ENCODE measurements around the gene WDFY3. TPM values are rescaled to one million over a fixed set of nuclear protein-coding genes. Genes with fewer than 3 reads are reported as not detected.

WDFY3 gene, protein sequence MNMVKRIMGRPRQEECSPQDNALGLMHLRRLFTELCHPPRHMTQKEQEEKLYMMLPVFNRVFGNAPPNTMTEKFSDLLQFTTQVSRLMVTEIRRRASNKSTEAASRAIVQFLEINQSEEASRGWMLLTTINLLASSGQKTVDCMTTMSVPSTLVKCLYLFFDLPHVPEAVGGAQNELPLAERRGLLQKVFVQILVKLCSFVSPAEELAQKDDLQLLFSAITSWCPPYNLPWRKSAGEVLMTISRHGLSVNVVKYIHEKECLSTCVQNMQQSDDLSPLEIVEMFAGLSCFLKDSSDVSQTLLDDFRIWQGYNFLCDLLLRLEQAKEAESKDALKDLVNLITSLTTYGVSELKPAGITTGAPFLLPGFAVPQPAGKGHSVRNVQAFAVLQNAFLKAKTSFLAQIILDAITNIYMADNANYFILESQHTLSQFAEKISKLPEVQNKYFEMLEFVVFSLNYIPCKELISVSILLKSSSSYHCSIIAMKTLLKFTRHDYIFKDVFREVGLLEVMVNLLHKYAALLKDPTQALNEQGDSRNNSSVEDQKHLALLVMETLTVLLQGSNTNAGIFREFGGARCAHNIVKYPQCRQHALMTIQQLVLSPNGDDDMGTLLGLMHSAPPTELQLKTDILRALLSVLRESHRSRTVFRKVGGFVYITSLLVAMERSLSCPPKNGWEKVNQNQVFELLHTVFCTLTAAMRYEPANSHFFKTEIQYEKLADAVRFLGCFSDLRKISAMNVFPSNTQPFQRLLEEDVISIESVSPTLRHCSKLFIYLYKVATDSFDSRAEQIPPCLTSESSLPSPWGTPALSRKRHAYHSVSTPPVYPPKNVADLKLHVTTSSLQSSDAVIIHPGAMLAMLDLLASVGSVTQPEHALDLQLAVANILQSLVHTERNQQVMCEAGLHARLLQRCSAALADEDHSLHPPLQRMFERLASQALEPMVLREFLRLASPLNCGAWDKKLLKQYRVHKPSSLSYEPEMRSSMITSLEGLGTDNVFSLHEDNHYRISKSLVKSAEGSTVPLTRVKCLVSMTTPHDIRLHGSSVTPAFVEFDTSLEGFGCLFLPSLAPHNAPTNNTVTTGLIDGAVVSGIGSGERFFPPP (N-terminal part only)
- polyA plus RNA-seq (2012; ENCODE audit: insufficient read depth, insufficient read length), result 3.1 TPM

DNA sequence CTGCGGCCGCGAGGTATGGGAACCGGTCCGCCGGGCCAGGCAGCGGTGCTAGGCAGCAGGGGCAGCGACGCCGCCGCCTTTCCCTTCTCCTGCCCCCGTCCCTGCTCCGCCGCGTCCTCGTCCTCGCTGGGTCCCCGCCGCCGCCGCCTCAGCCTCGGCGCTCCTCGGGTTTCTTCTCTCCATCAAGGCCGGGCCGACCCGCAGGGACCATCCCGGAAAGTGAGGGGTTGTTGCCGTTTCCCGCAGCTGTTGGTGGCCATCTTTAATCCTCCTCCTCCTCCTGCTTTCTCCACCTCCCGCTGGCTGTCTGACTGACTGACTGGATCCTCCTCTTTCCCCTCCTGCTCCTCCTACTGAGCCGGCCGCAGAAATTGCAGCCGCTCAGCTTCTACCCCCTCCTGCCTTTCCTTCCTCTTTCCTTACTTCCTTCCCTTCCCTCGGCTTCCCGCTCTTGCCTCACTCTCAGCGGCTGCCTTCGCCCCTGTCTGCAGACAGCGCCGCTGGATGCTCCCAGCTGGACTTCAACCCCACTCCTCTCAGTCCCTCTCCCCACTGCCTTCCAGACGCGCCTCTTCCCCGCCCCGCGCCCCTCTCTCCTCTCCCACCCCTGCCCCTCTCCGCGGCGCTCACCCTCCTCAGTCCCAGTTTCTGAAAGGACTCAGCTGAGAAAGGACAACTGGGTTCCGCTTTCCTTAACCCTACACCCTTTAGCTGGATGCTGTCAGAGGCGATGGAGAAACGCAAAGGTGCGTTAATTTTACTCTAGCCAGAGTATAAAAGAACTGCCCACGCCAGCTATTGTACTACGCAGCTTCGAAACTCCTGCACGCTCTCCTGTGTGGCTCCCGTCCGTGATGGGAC, at the start of gene WDFY3:
TSS of gene WDFY3 (minus strand) at position 309 of the 861 bp plus-strand sequence. CDS start 106,099 bp downstream, outside the sequence.
- DNase-seq (ENCODE audit: low read depth, low spot score), result peak; percentile 62
- H3K4me3 ChIP-seq (ENCODE audit: low read length), result peak within 1 kb of the TSS; percentile 66

DNA sequence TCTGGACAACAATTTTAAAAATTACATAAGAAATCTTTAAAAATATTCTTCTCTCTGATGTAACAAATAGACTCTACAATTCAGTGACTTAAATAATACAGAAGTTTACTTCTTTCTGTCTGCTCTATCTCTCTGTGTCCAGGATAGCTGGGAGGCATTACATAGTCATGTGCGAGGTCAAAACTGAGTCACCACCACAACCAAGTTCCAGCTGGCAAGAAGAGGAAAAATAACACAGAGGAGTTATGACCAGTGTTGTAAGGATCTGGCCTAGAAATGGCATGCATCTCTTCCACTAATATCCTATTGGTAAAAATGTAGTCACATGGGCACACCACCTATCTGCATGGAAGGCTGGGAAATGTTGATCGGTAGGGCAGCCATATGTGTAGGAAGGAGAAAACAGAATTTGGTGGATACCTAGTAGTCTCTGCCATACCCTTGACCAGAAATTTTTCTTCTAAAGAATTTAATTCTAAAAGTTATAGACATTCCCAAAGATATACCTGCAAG, 39.4 kb upstream of the WDFY3 start:
- no peak overlapping the region for H3K4me3 ChIP-seq (ENCODE audit: low read length)
- no peak for DNase-seq (ENCODE audit: low read depth, low spot score)

DNA sequence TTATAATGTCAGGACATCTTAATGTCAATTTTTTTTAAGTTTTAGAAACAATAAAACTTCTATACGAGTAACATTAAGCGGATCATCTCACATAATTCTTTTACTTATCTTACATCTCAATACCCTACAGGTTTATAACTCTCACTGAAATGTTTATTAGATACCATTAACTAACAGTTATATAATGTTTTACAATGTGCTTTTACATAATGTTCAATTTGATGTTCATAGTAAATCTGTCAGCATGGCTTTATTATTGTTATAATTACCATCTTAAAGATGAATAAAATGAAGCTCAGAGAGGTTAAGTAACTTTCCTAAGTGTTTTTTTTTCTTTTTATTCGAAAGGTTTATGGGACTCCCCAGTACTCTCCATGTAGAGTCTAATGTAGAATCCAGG, 33.9 kb upstream of the WDFY3 start:
- DNase-seq (ENCODE audit: low read depth, low spot score), result no peak
- no peak overlapping the region for H3K4me3 ChIP-seq (ENCODE audit: low read length)

DNA sequence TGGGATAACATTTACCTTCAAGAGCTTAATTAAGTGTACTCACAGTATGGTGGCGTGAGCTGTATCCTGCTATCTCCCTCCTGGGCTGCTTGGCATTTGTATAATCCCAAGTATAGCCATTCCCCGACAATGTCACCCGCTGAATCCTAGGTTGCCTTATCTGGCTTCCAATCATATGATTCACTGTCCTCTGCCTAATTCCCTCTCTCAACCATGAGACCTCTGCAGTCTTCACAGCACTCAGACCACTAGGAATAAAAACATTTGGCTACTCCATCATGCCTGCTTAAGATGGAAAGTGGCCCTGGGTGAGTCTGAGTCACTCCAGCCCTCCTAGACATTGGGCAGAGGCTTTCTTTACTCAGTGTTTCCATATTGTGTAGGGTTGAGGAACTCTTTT, 28.9 kb upstream of the WDFY3 start:
- no peak overlapping the region for H3K4me3 ChIP-seq (ENCODE audit: low read length)
- no peak for DNase-seq (ENCODE audit: low read depth, low spot score)

DNA sequence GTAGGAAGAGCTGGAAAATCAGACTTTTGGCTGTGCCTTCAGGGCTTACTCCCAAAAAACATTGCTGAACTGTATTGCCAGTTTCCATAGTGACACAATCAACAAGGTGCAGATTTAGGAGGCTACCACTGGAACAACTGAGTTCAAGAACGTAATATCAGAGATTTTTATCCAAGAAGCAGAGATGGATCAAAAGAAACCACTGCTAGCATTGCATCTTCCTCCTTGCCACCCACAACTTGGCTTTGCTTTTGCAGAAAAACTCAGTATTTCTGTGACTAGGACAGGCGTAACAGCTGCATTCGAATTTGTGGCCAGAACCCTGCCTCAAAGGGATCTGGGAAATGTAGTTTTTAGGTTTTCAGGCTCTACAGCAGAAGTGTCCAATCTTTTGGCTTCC, 27.8 kb upstream of the WDFY3 start:
- no peak for DNase-seq (ENCODE audit: low read depth, low spot score)

DNA sequence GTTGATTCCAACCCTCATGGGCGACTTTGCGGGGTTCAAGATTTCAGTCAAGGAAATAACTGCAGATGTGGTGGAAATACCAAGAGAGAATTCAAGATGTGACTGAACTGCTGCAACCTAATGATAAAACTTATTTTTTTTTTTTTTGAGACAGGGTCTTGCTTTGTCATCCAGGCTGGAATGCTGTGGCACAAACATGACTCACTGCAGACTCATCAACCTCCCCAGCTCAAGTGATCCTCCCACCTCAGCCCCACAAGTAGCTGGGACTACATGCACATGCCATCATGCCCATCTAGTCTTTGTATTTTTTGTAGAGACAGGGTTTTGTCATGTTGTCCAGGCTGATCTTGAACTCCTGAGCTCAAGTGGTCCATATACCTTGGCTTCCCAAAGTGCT, 19.5 kb upstream of the WDFY3 start:
- H3K4me3 ChIP-seq (ENCODE audit: low read length), result no peak overlapping the region
- DNase-seq (ENCODE audit: low read depth, low spot score), result no peak

More for the DNA sequence above, 27.8 kb upstream of the WDFY3 start:
- no peak overlapping the region for H3K4me3 ChIP-seq (ENCODE audit: low read length)

DNA sequence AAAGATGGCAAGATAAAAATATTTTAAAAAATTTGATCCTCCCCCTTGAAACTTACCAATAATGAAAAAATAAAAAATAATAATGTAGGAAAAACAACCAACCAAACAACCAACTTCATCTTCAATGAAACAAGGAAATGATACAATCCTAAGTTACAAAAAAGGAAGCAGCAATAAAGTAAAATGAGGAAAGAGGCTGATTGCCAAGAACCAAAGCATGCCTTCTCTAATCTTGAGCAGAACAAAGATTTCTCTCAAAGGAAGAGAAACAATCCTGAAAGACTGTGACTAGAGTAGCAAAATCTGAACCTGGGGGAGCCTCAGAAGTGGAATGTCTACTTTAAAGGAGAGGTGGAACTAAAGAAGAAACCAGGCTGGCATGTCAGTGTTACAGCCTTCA, 10.9 kb upstream of the WDFY3 start:
- H3K4me3 ChIP-seq (ENCODE audit: low read length), result no peak overlapping the region
- no peak for DNase-seq (ENCODE audit: low read depth, low spot score)

DNA sequence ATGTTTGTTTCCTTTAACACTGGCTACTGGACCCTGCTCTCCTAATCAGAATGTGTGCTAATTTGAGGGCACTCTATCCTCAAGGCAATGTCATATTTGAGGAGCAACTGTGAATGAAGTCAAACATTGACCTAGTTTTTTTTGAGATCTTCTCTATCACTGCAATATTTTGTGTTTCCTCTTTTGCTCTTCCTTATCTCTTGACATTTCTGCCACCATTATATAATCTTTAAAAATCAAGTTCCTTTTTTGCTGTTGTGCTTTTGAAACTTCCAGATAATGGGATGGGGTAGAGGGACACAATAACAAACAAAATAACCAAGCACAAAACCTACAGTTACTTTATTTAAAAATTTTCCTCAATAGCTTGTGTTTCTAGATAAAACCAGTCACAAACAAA, 7.4 kb upstream of the WDFY3 start:
- DNase-seq (ENCODE audit: low read depth, low spot score), result no peak
- no peak overlapping the region for H3K4me3 ChIP-seq (ENCODE audit: low read length)

DNA sequence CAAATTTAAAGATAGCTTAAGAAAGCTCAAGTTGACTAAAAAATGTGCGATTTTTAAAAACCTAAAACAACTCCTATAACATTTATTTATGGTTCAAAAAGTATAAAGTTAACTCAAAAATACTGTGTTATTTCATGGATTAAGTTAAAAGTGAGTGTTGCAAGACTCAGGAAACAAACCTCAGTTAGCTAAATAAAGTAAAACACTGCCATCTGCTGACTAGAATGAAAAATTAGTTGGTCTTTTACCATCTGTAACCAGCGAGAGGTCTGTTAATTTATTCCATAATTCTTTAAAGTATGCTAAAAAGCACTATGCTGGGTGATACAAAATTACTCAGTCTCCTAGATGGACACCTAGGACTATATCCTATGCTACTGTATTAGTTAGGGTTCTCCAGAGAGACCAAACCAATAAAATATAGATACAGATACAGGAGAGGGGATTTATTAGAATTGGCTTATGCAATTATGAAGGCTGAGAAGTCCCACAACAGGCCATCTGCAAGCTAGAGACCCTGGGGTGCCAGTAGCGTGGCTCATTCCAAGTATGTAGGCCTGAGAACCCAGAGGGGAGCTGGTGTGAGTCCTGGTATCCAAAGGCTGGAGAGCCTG, 4.9 kb upstream of the WDFY3 start:
- DNase-seq (ENCODE audit: low read depth, low spot score), result peak; percentile 37
- H3K4me3 ChIP-seq (ENCODE audit: low read length), result no peak overlapping the region

DNA sequence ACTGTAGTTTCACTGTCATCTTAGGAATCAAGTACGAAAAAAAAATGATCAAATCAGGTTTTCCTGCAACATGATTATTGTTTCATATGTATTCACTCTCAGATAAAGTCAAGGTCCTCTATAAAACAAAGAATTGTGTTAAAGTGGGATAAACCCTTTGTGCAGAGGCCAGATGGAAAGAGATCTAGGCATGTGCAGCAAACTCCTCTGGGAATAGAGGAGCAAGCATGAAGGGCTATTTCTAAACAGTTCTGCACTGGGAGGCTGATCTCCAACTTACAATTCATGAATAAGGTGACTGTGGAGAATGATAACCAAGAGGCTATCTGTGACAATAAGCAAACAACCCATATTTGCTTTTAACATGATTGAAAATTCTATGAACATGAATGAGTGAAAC, 2.4 kb upstream of the WDFY3 start:
- DNase-seq (ENCODE audit: low read depth, low spot score), result no peak

DNA sequence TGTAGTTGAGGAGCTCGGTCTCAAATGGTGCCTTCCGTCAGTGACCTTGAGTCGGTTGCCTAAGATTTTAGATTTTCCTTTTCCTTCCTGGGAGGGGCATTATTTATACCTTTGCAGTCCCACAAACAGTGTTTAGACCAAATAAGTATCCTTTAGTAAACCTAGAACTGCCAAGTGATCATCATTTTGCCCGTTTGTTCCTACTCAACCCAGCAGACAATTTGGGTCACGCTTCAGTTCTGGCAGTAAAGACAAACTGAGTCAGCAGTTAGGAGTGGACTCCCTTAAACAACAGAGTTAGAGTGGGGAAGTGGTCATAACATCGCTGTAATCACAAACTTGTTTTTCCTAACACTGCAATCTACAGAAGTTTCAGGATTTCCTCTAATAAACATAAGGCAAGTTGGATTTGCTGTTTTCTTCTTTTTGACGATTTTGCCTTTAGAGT, 777 bp upstream of the WDFY3 start:
- no peak for DNase-seq (ENCODE audit: low read depth, low spot score)
- peak overlapping the region; percentile 66 for H3K4me3 ChIP-seq (ENCODE audit: low read length)

More for the DNA sequence above, 2.4 kb upstream of the WDFY3 start:
- no peak overlapping the region for H3K4me3 ChIP-seq (ENCODE audit: low read length)

DNA sequence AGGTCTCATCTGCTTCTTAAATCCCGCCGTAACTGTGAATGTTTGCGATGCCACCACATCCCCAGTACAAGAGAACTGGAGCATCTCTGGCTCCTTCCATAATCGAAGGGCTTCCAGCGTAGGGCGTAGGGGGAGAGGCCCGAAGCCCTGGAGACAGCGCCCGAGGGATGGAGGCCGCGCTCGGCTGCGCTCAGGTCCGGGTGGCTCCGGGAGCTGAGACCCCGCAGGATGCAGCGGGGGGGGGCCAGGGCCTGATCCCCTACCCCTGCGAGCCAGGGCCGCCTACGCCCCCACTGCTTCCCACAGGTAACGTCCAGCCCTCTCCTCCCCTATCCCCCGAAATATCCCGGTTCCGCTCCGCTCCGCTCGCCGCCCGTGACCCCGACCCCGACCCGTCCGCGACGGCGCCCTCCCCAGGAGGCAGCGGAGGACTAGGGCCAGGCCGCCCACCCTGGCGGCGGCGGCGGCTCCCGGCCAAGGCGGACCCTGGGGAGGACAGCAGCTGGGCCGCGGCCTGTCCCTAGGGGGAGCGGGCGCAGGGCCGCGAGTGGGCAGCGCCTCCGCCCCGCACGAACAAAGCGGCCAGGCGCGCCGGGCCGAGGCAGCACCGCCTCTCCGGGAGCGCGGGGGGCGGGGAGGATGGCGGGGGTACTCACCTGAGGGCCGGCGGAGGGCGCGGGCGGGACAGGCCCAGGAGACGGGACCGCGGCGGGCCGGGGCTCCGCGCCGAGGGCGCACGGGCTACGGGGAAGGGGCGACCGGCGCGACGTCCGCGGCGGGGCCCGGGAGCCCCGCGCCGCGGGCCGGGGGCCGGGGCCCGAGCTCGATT, 723 bp downstream of the WDFY3 start:
- peak overlapping the region; percentile 66 for H3K4me3 ChIP-seq (ENCODE audit: low read length)
- no peak for DNase-seq (ENCODE audit: low read depth, low spot score)

DNA sequence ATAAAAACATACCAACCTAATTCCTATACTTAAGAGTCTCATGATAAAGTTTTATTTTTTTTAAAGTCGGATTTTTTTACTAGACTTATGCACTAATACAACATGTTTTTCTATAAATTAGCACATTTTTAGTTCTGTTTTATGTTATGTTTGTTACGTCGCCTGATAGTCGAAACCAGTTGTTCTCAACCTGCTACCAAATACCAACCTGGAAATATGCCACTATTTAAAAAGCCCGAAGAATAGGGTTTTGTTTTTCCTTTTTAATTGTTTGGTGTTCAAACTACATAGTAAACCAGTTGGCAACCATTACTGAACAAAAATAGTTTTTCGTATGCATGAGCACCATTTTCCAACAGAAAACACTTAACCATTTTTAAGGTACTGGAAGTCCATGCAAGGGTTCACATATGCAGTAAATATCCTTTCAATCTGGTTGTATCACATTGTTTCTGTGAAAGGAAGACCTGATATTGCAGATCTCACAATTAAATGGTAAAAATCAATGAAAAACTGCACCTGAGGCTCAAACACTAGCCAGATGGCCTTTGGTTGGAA, 1.4 kb downstream of the WDFY3 start:
- DNase-seq (ENCODE audit: low read depth, low spot score), result no peak
- peak overlapping the region; percentile 66 for H3K4me3 ChIP-seq (ENCODE audit: low read length)

DNA sequence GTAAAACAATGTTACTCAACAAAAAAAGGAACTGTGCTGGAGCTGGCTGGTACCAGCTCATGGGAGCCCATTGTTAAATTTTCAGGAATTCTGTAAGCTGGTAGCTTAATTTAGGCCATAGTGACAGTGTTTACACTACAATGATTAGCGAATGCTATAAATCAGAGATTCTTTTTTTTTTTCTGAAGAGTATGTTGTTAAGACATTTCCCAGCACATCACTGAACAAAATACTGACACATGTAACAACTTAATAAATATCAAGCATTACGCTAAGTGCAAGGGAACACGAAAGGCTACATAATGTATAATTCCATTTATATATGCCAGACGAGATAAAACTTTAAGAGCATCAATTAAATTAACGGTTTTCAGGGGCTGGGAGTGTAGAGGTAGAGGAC, 4.4 kb downstream of the WDFY3 start:
- DNase-seq (ENCODE audit: low read depth, low spot score), result no peak
- no peak overlapping the region for H3K4me3 ChIP-seq (ENCODE audit: low read length)

DNA sequence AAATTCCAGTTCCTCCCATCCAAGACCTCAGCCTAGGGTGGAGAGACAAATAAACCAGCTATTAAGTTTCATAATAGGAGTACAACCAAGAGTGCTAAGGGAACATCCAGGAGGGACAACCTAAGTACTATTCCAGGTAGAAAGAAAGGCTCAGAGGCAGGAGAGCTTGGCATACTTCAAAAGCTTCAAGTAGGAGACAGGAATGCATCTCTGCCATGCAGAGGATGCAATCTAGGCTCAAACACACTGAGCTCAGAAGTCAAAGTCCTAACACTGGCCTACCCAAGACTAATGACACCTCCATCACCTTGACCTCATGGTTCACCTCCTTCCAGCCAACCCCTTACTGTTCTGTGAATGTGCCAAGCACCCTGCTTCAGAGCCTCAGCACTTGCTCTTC, 8.1 kb downstream of the WDFY3 start:
- no peak overlapping the region for H3K4me3 ChIP-seq (ENCODE audit: low read length)
- no peak for DNase-seq (ENCODE audit: low read depth, low spot score)

DNA sequence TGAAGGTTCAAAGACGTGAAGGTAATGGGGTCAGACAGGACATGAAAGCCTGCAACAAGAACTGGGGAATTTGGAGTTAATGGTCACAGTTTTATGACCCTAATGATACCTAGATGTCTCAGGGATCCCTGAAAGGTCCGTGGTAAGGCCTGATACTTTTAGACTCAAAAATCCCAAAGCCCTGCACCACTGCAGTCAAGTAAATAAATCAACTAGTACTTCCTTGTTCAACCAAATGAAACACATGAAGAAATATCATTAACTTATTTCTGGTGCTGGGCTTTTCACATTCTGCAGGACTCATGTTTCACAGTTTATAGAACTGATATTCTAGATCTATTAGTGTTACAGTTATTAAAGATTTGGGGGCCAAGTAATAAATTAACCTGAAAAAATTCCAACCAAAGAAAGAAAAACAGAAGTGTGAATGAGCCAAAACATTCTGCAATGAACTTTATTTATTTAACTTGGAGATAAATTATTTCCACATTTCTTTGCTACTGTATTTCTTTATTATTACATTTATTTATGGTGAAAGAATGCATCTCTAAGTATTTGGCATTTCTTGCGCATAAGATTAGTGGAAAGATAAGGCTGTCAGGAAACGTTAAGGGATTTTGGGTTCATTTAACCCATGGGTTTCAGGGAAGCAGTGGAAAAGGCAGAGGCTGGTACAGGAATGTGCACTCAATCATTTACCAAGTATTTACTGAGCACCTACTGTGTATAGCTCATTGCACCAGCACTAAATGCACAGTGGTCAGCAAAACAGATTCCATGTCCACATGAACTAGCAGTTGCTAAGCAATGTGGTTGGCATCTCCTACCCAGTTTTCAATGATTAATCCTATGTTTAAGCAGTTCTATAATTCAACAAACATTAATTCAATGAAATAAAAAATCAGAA, 8.7 kb downstream of the WDFY3 start:
- H3K4me3 ChIP-seq (ENCODE audit: low read length), result no peak overlapping the region
- DNase-seq (ENCODE audit: low read depth, low spot score), result no peak

Data from Jurkat, Clone E6-1 (cell line).